ENCODE measurements around the gene C4orf50.

Gene C4orf50

GRCh38 chr4:6059375-6059805, 41.2 kb upstream of the C4orf50 start:
- DNase-seq = no peak
- no peak for TF ChIP-seq CTCF (IDR thresholded peaks at IDR 0.05; ENCODE audit: low read depth, low read length)
- Histone ChIP-seq H3K36me3 (peaks cover 5% of the 10 kb centered on the region; the same call in 1 of the 2 replicates), H3K4me1 (no peaks in the 10 kb centered on the region), H3K9me3 (no peaks in the 10 kb centered on the region; the same call in 1 of the 2 replicates), H3K27me3 (no peaks in the 10 kb centered on the region), H3K4me3 (ENCODE audit: low read depth, low read length) (no peak overlapping the region)

GRCh38 chr4:6058531-6059374, 40.5 kb upstream of the C4orf50 start:
- no peak for TF ChIP-seq CTCF (IDR thresholded peaks at IDR 0.05; ENCODE audit: low read depth, low read length)
- Histone ChIP-seq H3K4me3 (ENCODE audit: low read depth, low read length) (no peak overlapping the region), H3K4me1 (no peaks in the 10 kb centered on the region), H3K27me3 (no peaks in the 10 kb centered on the region), H3K9me3 (no peaks in the 10 kb centered on the region; the same call in 1 of the 2 replicates), H3K36me3 (peaks cover 5% of the 10 kb centered on the region; the same call in 1 of the 2 replicates)
- no peak for DNase-seq

GRCh38 chr4:6056976-6057766, 38.9 kb upstream of the C4orf50 start:
- Histone ChIP-seq H3K27me3 (no peaks in the 10 kb centered on the region), H3K4me1 (no peaks in the 10 kb centered on the region), H3K4me3 (ENCODE audit: low read depth, low read length) (no peak overlapping the region), H3K9me3 (no peaks in the 10 kb centered on the region; the same call in 1 of the 2 replicates), H3K36me3 (peaks cover 5% of the 10 kb centered on the region; the same call in 1 of the 2 replicates)
- no peak for TF ChIP-seq CTCF (IDR thresholded peaks at IDR 0.05; ENCODE audit: low read depth, low read length)
- no peak for DNase-seq

- Histone ChIP-seq H3K9me3 (no peaks in the 10 kb centered on the region; the same call in 1 of the 2 replicates), H3K4me1 (no peaks in the 10 kb centered on the region), H3K27me3 (no peaks in the 10 kb centered on the region), H3K36me3 (peaks cover 4% of the 10 kb centered on the region; the same call in 1 of the 2 replicates), H3K4me3 (ENCODE audit: low read depth, low read length) (no peak overlapping the region)
- TF ChIP-seq CTCF (IDR thresholded peaks at IDR 0.05; ENCODE audit: low read depth, low read length) = no peak
- DNase-seq = no peak
Observed at GRCh38 chr4:6055436-6055835, 37.2 kb upstream of the C4orf50 start.

- no peaks in the 10 kb centered on the region; the same call in 1 of the 2 replicates for H3K9me3 ChIP-seq
- H3K4me1 ChIP-seq = no peaks in the 10 kb centered on the region
- no peak overlapping the region for H3K4me3 ChIP-seq (ENCODE audit: low read depth, low read length)
- no peak for TF ChIP-seq CTCF (IDR thresholded peaks at IDR 0.05; ENCODE audit: low read depth, low read length)
- H3K36me3 ChIP-seq = peaks cover 2% of the 10 kb centered on the region; the same call in 1 of the 2 replicates
- DNase-seq = no peak
- H3K27me3 ChIP-seq = no peaks in the 10 kb centered on the region
Observed at GRCh38 chr4:6055030-6055429, 36.8 kb upstream of the C4orf50 start.
